CD14-positive monocyte (primary cell): Measurements from ENCODE around the gene YIF1B. TPM values are rescaled to one million over a fixed set of nuclear protein-coding genes. Genes with fewer than 3 reads are reported as not detected.
A peak's percentile ranks its signal among the peaks of the same experiment; 100 is the strongest.

ENCODE experiments used
- DNase-seq, 3 donors: peaks; one replicate each; pipeline ENCODE4 v3.0.0-alpha.2; 2011 to 2022
- H2AFZ ChIP-seq: 2 replicates; pipeline ENCODE4 v1.6.0; 2012; ENCODE audit warnings: mild to moderate bottlenecking, low read depth, low read length, inconsistent platforms; ENCODE audit not compliant: insufficient read depth, poor library complexity, severe bottlenecking
- H3K27ac ChIP-seq, 2 donors: 1 replicate in 1 of 2; 2 replicates in 1 of 2; pipeline ENCODE4 v1.5.1; 2012 to 2013; ENCODE audit warnings: low read length in 2 of 2, control low read depth in 1 of 2, inconsistent platforms in 1 of 2, low read depth in 1 of 2, mild to moderate bottlenecking in 1 of 2
- H3K27me3 ChIP-seq, 2 donors: one replicate each; pipeline versions ENCODE4 v1.6.0 to v1.6.1; 2011 to 2013; ENCODE audit warnings: low read length in 2 of 2; ENCODE audit not compliant: control insufficient read depth in 2 of 2, insufficient read depth in 2 of 2
- H3K36me3 ChIP-seq, 2 donors: replicated peaks in 1 of 2; 1 replicate in 1 of 2; 2 replicates in 1 of 2; pipeline versions ENCODE4 v1.5.1 to v1.6.1; 2012 to 2013; ENCODE audit warnings: low read length in 2 of 2, control low read depth in 1 of 2, inconsistent platforms in 1 of 2, mild to moderate bottlenecking in 1 of 2; ENCODE audit not compliant: insufficient read depth in 2 of 2, control insufficient read depth in 1 of 2
- H3K4me1 ChIP-seq, 2 donors: 1 replicate in 1 of 2; 2 replicates in 1 of 2; pipeline versions ENCODE4 v1.5.1 to v1.6.1; 2012 to 2013; ENCODE audit warnings: low read length in 2 of 2, control low read depth in 1 of 2, inconsistent platforms in 1 of 2, mild to moderate bottlenecking in 1 of 2, moderate library complexity in 1 of 2; ENCODE audit not compliant: insufficient read depth in 2 of 2, control insufficient read depth in 1 of 2
- H3K4me2 ChIP-seq: replicated peaks from 2 replicates; pipeline ENCODE3; 2012; ENCODE audit warnings: low read length, moderate library complexity, mild to moderate bottlenecking; ENCODE audit not compliant: poor library complexity, severe bottlenecking; ENCODE audit errors: extremely low read depth
- H3K4me3 ChIP-seq, 3 experiments: fragments of 200-600 bp in 1 of 3; sonication (generic) in 1 of 3; replicated peaks in 1 of 3; 1 replicate in 2 of 3; 2 replicates in 1 of 3; pipeline ENCODE4 v1.5.1; 2011 to 2013; ENCODE audit warnings: low read length in 3 of 3, mild to moderate bottlenecking in 3 of 3, control low read depth in 2 of 3, low read depth in 2 of 3, inconsistent platforms in 1 of 3, moderate library complexity in 1 of 3
- H3K79me2 ChIP-seq: 2 replicates; pipeline ENCODE4 v1.6.0; 2012; ENCODE audit warnings: mild to moderate bottlenecking, control low read depth, inconsistent platforms, low read length, moderate library complexity; ENCODE audit not compliant: insufficient read depth
- H3K9ac ChIP-seq: 2 replicates; pipeline ENCODE4 v1.6.0; 2017; ENCODE audit warnings: low read length, mild to moderate bottlenecking; ENCODE audit not compliant: insufficient read depth, poor library complexity, severe bottlenecking
- H3K9me3 ChIP-seq, 2 donors: replicated peaks in 1 of 2; 1 replicate in 1 of 2; 2 replicates in 1 of 2; pipeline versions ENCODE4 v1.5.1 to v1.6.1; 2012 to 2013; ENCODE audit warnings: low read length in 2 of 2, control low read depth in 1 of 2; ENCODE audit not compliant: control insufficient read depth in 1 of 2, insufficient read depth in 1 of 2
- H4K20me1 ChIP-seq: 2 replicates; pipeline ENCODE4 v1.6.0; 2012; ENCODE audit warnings: mild to moderate bottlenecking, low read length, control low read depth, moderate library complexity; ENCODE audit not compliant: insufficient read depth
- H3K27ac Mint-ChIP-seq, 7 donors: one replicate each; pipeline ENCODE4 v1.8.0; 2020; ENCODE audit warnings: mild to moderate bottlenecking in 7 of 7, mixed read lengths in 7 of 7, moderate library complexity in 6 of 7, inconsistent platforms in 2 of 7
- H3K27me3 Mint-ChIP-seq, 3 donors: one replicate each; pipeline ENCODE4 v1.8.0; 2021 to 2022; ENCODE audit warnings: low read depth in 3 of 3, mild to moderate bottlenecking in 3 of 3, mixed read lengths in 3 of 3, moderate library complexity in 3 of 3, inconsistent platforms in 1 of 3
- H3K36me3 Mint-ChIP-seq, 2 donors: one replicate each; pipeline ENCODE4 v1.8.0; 2020; ENCODE audit warnings: mixed read lengths in 2 of 2, inconsistent platforms in 1 of 2, mild to moderate bottlenecking in 1 of 2
- H3K4me1 Mint-ChIP-seq: one replicate; pipeline ENCODE4 v1.8.0; 2020; ENCODE audit warnings: mild to moderate bottlenecking, mixed read lengths
- H3K4me3 Mint-ChIP-seq, 2 donors: one replicate each; pipeline ENCODE4 v1.8.0; 2020; ENCODE audit warnings: mild to moderate bottlenecking in 2 of 2, mixed read lengths in 2 of 2, moderate library complexity in 1 of 2
- H3K9me3 Mint-ChIP-seq, 7 donors: one replicate each; pipeline ENCODE4 v1.8.0; 2020 to 2022; ENCODE audit warnings: mixed read lengths in 7 of 7, mild to moderate bottlenecking in 6 of 7, moderate library complexity in 6 of 7, inconsistent platforms in 2 of 7
- CTCF ChIP-seq: fragments of 200-600 bp; IDR thresholded peaks from one replicate; pipeline ENCODE4 v1.8.0; 2022; ENCODE audit warnings: antibody characterized with exemption, mild to moderate bottlenecking
- WGBS: methylation state at CpG from one replicate; pipeline ENCODE4 v1.1.5; 2013; ENCODE audit warnings: missing lambda C conversion rate; ENCODE audit not compliant: insufficient coverage; 5-methylcytosine and 5-hydroxymethylcytosine counted together
- intact Hi-C, 2 donors: fragments of 100-400 bp; cut with micrococcal nuclease; formaldehyde crosslinking; loops; one replicate each; pipeline versions ENCODE4 v1.15.0 to v1.15.1; 2023
- polyA plus RNA-seq, 3 donors: library from polyadenylated mRNA; depleted of rRNA in 1 of 3; unstranded in 2 of 3; stranded (reverse) in 1 of 3; fragments of 300-500 nt in 2 of 3; fragments of >200 nt in 1 of 3; fragmentation: Illumina TruSeq in 2 of 3; gene quantifications; 1 replicate in 2 of 3; 2 replicates in 1 of 3; pipeline ENCODE4 v1.2.3, GENCODE V29; 2012 to 2021

YIF1B gene
- polyA plus RNA-seq, 3 donors: 79.4 to 90.5 (median 86.1) TPM

DNA sequence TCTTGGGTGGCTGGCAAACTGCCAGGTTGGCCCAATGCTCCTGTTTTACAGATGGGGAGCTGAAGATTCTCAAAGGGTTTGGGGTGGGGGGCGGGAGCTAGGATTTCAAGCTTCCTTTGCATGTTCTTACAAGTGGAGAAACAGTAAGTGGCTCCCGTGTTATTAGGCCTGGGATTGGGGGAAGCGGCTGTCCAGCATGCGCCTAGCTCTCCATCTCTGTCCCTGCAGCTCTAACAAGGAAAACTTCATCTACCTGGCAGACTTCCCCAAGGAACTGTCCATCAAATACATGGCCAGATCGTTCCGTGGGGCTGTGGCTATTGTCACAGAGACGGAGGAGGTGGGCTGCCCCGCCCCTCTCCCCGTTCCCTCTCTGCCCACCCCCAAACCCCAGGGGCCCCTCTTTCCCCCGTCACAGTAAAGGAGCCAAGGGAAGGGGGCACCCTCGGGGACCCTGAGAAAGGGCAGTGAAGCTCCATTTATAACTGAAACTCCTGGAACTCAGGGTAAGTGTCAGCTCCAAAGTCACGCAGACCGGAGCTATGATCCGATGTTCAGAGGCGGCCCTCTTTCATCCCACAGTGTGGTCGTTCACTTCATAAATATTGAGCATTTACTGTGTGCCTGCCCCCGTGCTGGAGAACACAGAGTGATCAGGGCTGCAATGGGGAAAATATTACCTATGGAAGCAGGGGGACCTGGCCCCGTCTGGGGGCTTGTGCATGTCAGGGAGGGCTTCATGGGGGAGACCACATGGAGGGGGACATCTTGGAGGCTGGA lies 43.7 kb upstream of the YIF1B start:
- no peak overlapping the region for H3K27ac ChIP-seq
- no peak for DNase-seq
- H3K79me2 ChIP-seq: no peaks in the 10 kb centered on the region
- Mint-ChIP-seq H3K36me3 (peaks cover 0 to 3% of the 10 kb centered on the region in 2 donors), H3K27ac (no peak overlapping the region), H3K27me3 (peaks cover 31 to 68% (median 42%) of the 10 kb centered on the region in 3 donors), H3K4me1 (peaks cover 24% of the 10 kb centered on the region), H3K9me3 (peaks cover 0 to 5% (median 4%) of the 10 kb centered on the region in 7 donors), H3K4me3 (peak overlapping the region in 1 of 2 donors; percentile 92)
- no peaks in the 10 kb centered on the region for H3K9me3 ChIP-seq
- no peaks in the 10 kb centered on the region for H4K20me1 ChIP-seq
- intact Hi-C loops: no loop called here
- H3K4me2 ChIP-seq: no peak overlapping the region
- H2AFZ ChIP-seq: no peak overlapping the region
- H3K9ac ChIP-seq: no peak overlapping the region
- peaks cover 18 to 23% of the 10 kb centered on the region in 2 donors for H3K4me1 ChIP-seq
- H3K36me3 ChIP-seq: no peaks in the 10 kb centered on the region
- H3K27me3 ChIP-seq: peaks cover 0 to 44% of the 10 kb centered on the region in 2 donors
- H3K4me3 ChIP-seq: no peak overlapping the region
- TF ChIP-seq CTCF: no peak
- WGBS: 67% methylated on average over 11 of the region's 18 CpGs

GRCh38 chr19:38358071-38358470 lies 42.3 kb upstream of the YIF1B start:
- no peak overlapping the region for H3K9ac ChIP-seq

More at GRCh38 chr19:38358071-38358470, 42.3 kb upstream of the YIF1B start:
- DNase-seq: no peak
- no peaks in the 10 kb centered on the region for H4K20me1 ChIP-seq
- intact Hi-C loops: no loop called here
- 40% methylated on average over 1 of the region's 5 CpGs for WGBS
- Mint-ChIP-seq H3K9me3 (peaks cover 0 to 3% (median 0%) of the 10 kb centered on the region in 7 donors), H3K27ac (peak overlapping the region in 1 of 7 donors; percentile 55), H3K36me3 (no peaks in the 10 kb centered on the region), H3K4me3 (no peak overlapping the region), H3K4me1 (peaks cover 20% of the 10 kb centered on the region), H3K27me3 (peaks cover 26 to 70% (median 42%) of the 10 kb centered on the region in 3 donors)
- H3K36me3 ChIP-seq: no peaks in the 10 kb centered on the region
- no peak for TF ChIP-seq CTCF
- H3K4me3 ChIP-seq: no peak overlapping the region
- peaks cover 17 to 22% of the 10 kb centered on the region in 2 donors for H3K4me1 ChIP-seq
- H2AFZ ChIP-seq: no peak overlapping the region
- H3K27ac ChIP-seq: no peak overlapping the region
- H3K27me3 ChIP-seq: peaks cover 0 to 42% of the 10 kb centered on the region in 2 donors
- no peak overlapping the region for H3K4me2 ChIP-seq
- no peaks in the 10 kb centered on the region for H3K79me2 ChIP-seq
- H3K9me3 ChIP-seq: no peaks in the 10 kb centered on the region
